HG03108 (cell line): ENCODE results near the gene JAG1.

ENCODE experiments used
- ATAC-seq: cut with Tn5 transposase; IDR thresholded peaks from one replicate; pipeline ENCODE4 v1.9.1; 2021; ENCODE audit warnings: moderate library complexity; ENCODE audit not compliant: unreplicated experiment

Gene JAG1

GRCh38 chr20:10668677-10669368 is 5.0 kb downstream of the JAG1 start:
- no peak for ATAC-seq

GRCh38 chr20:10667560-10668167 is 6.1 kb downstream of the JAG1 start:
- no peak for ATAC-seq

- no peak for ATAC-seq
Measured at GRCh38 chr20:10667077-10667401, 6.8 kb downstream of the JAG1 start.

DNA sequence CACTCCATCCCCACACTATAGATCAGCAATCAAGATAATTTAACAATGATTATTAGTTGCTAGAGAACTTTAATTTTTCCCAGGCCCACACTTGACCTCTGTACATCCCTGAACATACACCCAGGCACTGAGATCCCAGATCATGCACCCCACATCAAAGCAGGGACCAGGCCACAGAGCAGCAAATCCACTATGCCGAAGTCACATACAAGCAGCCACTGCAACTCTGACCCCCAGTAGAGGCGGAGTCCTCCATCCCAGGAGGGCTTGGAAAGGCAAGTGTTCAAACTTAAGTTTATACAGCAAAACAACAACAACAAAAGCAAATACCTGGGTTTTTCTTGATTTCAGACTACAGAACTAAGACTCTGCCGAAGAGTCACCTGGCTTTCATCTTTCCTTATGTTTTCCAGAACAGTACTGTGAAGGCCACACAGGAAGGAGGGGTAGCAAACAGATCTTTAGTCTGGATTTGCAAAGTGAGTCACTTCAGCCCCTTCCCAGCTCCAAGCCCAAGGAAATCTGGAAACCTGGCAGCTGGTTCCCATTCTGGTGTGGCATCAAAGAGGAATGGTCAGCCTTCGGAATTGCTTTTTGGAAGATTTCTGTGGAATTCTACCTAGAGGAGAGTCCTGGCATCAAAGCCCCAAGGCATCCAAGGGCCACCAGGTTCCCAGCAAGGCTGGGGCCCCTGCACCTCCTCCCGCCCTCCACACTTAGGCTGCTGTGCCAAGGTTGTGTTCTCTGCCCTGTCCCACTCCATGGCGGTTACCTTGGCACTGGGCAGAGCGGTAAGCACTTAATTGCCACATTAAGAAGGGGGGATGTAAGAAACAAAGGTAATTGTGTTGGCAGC is 7.3 kb downstream of the JAG1 start:
- ATAC-seq, result no peak

DNA sequence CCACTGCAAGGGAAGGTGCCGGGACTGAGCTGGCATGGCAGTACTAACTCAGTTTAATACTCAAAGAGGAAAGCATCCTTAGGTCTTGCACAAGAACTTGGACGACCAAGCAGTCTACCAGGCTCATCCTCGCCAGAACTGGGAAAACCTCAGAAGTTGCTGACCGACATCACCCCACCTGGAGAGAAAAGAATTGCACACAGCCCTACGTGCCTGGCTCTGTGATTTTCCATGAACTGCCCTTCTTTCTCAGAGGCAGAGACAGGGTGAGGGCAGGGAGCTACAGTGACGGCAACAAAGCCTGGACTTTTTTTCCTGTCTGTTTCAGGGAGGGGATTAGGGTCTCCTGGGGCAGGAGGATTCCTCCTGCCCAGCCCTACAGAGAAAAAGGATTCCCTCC is 8.0 kb downstream of the JAG1 start:
- ATAC-seq, result no peak

GRCh38 chr20:10665027-10665561 is 8.7 kb downstream of the JAG1 start:
- ATAC-seq, result no peak

DNA sequence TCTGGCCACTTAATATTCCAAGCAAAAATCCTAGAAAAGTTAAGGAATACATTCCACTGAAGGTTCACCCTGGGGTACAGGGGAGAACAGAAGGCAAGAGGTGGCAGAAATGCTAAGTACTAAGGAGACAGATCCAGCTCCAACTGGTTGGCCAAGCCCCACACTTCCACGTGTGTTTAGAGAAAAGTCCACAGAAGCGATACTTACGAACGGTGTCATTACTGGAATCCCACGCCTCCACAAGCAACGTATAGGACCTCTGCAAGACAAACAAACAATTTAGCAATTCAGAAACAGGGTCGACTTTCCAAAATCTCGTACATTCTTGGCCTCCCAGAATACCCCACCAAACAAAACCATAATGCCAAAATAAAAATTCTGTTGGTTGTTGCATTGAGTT is 10.0 kb downstream of the JAG1 start:
- no peak for ATAC-seq

GRCh38 chr20:10662661-10663458 is 10.9 kb downstream of the JAG1 start:
- no peak for ATAC-seq

- no peak for ATAC-seq
Measured at GRCh38 chr20:10662151-10662550, 11.6 kb downstream of the JAG1 start.

- ATAC-seq, result no peak
Measured at GRCh38 chr20:10661261-10661660, 12.5 kb downstream of the JAG1 start.

GRCh38 chr20:10660661-10661060 is 13.1 kb downstream of the JAG1 start:
- ATAC-seq, result no peak

DNA sequence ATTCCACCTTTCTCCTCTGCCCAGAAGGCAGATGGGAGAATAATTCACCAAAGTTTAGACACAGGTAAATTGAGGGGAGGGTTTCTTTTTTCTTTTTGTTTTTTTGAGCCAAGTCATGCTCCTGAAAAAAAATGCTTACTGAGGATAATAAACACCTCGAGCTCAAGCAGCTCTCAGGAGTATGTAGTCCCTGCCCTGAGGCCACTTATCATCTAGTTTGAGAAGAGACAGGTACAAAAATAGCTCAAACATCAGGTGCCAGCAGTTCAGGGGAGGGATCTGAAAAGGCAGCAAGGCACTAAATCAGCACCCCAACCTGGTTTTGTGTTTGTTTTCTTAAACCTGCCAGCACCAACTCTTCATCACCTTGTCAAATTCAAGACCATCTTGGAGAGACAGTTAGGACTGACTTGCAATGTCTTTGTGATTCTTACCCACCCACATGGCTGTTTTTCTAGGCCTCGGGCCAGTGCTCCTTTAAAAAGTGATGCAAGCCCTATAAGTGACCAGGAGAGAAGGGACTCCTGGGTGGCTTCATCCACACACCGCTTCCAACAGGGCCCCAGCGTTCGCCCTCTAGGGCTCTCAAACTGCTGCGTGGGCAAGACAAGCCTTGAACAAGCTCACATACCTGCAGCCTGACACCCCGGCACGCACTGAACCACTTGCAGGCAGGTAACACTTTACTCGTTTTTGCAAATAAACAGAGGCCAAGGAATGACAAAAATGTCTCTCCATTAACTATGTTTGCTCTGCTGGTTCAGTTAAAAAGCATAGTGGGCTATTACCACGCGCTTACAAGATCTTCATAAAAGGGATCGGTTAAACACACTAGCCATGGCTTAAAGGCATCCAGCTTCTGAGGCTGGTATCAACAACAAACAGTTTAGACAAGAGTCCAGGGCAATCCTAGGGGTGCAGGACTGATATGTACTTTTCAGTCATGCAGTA is 13.9 kb downstream of the JAG1 start:
- ATAC-seq, result no peak

DNA sequence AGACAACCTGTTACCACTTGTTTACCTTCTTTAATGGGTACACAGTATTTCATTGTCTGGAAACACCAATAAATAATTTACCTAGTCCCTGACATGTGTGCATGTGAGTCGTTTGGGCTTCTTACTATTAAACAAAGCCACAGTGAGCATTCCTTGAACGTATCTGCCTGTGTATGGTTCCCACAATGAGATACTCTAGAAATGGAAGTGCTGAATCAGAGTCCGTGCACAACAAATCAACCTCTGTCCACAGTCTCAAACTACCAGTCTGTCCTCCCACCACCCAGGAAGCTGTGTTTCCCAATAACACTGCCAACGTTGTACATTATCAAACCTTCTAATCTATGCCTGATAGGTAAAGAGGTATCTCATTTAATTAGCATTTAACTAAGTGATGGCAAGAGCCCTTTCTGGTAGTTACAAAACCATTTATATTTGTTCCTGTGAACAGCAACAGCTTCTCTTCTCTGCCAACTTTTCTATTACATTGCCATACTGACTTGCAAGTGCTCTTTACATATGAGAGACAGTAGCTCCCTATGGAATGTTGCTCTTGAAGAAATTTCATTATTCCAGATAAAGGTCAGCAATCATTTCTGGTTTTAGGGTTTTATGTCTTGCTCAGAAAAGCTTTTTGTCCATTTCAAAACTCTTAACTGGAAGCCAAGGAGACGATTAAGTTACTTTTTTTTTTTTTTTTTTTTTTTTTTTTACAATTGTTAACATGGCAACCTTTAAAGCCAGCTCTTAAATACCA is 14.7 kb downstream of the JAG1 start:
- ATAC-seq, result no peak

GRCh38 chr20:10658051-10658823 is 15.6 kb downstream of the JAG1 start:
- no peak for ATAC-seq

- ATAC-seq, result no peak
Measured at GRCh38 chr20:10657453-10657852, 16.3 kb downstream of the JAG1 start.

- ATAC-seq, result no peak
Measured at GRCh38 chr20:10655720-10656669, 17.8 kb downstream of the JAG1 start.

GRCh38 chr20:10654630-10655029 is 19.2 kb downstream of the JAG1 start:
- peak; percentile 58 for ATAC-seq
